Cardiac muscle cell (in vitro differentiated cells and primary cell): ENCODE results near the gene HPS1. TPM values are rescaled to one million over a fixed set of nuclear protein-coding genes. Genes with fewer than 3 reads are reported as not detected.

Source experiments
- DNase-seq, 2 donors: peaks; one replicate each; pipeline versions ENCODE4 v3.0.0 to v3.0.0-alpha.2; 2010 to 2017; ENCODE audit warnings: low read depth in 1 of 2, low spot score in 1 of 2
- H3K27ac ChIP-seq: fragments of 200-600 bp; sonication (generic); 2 replicates; pipeline ENCODE4 v1.5.1; 2016
- H3K27me3 ChIP-seq: fragments of 200-600 bp; sonication (generic); 2 replicates; pipeline ENCODE4 v1.6.0; 2016; ENCODE audit warnings: control low read depth
- H3K36me3 ChIP-seq: fragments of 200-600 bp; sonication (generic); 2 replicates; pipeline ENCODE4 v1.5.1; 2016; ENCODE audit warnings: control low read depth
- H3K4me1 ChIP-seq: fragments of 200-600 bp; sonication (generic); 2 replicates; pipeline ENCODE4 v1.8.1; 2017; ENCODE audit warnings: low read depth, mild to moderate bottlenecking, mixed run types
- H3K4me3 ChIP-seq: fragments of 200-600 bp; sonication (generic); 2 replicates; pipeline ENCODE4 v1.5.1; 2016; ENCODE audit warnings: mild to moderate bottlenecking
- H3K9me3 ChIP-seq: fragments of 200-600 bp; sonication (generic); 2 replicates; pipeline ENCODE4 v1.5.1; 2017; ENCODE audit warnings: low read depth, mild to moderate bottlenecking, control low read depth
- polyA plus RNA-seq: library from polyadenylated mRNA; unstranded; fragments of >200 nt; fragmentation: Nextera tagmentation; extraction: Ambion mirVana; gene quantifications from 2 replicates; pipeline ENCODE4 v1.2.1, GENCODE V29; 2016
- total RNA-seq: library from RNA; depleted of rRNA; stranded (reverse); fragments of >200 nt; gene quantifications from 2 replicates; pipeline ENCODE4 v1.2.3, GENCODE V29; 2016
- TF ChIP-seq, protein P1 (sequence below): IDR thresholded peaks from 2 replicates; pipeline ENCODE4 v1.5.1; 2012; ENCODE audit warnings: low read depth, mild to moderate bottlenecking, low read length

Gene HPS1
- total and polyA plus RNA-seq, 2 experiments from 2014 or later, result 58.6 to 60.9 TPM

DNA sequence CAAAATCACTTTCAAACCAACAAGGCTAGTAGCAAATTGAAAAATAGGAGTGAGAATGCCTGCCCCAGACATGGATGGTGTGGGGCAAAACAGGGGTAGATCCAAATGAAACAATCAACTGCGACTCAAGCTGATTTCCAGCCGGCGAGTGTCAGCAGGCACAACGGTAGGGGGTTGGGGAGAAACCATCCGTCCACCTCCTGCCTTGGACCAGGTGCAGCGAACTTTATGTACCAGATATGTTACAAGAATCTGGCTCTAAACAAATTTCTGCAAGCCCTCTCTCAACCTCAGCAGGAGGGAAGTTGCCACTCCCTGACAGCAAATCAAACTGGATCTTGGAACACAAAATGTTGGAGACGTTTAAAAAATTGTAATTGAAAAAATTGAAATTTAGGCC lies 76.9 kb downstream of the HPS1 start:
- Histone ChIP-seq H3K4me1 (peaks cover 38% of the 10 kb centered on the region), H3K27ac (no peak overlapping the region), H3K4me3 (no peak overlapping the region), H3K36me3 (no peaks in the 10 kb centered on the region), H3K27me3 (no peaks in the 10 kb centered on the region), H3K9me3 (no peaks in the 10 kb centered on the region)
- TF ChIP-seq, protein P1, sequence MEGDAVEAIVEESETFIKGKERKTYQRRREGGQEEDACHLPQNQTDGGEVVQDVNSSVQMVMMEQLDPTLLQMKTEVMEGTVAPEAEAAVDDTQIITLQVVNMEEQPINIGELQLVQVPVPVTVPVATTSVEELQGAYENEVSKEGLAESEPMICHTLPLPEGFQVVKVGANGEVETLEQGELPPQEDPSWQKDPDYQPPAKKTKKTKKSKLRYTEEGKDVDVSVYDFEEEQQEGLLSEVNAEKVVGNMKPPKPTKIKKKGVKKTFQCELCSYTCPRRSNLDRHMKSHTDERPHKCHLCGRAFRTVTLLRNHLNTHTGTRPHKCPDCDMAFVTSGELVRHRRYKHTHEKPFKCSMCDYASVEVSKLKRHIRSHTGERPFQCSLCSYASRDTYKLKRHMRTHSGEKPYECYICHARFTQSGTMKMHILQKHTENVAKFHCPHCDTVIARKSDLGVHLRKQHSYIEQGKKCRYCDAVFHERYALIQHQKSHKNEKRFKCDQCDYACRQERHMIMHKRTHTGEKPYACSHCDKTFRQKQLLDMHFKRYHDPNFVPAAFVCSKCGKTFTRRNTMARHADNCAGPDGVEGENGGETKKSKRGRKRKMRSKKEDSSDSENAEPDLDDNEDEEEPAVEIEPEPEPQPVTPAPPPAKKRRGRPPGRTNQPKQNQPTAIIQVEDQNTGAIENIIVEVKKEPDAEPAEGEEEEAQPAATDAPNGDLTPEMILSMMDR, result no peak
- no peak for DNase-seq

DNA sequence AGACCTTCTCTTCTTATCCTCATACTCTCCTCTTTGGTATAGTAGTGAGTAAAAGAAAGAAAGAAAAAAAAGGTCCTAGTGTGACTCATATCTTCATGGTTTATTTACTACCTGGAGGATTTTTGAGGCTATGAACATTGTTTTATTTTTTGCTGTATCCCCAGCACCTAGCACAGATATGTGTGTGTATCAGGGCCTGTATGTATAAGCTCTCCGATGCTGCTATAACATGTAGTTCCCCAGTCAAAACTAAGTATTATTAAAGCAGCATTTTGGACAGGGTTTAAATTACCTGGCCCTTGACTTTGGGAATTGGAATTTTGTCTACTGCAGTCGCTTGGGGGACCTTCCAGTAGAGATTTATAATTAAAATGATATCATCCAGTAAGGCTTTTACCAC lies 78.1 kb downstream of the HPS1 start:
- no peaks in the 10 kb centered on the region for H3K9me3 ChIP-seq
- no peaks in the 10 kb centered on the region for H3K27me3 ChIP-seq
- no peak overlapping the region for H3K4me3 ChIP-seq
- DNase-seq, result no peak
- H3K36me3 ChIP-seq, result no peaks in the 10 kb centered on the region
- TF ChIP-seq, protein P1, result no peak
- H3K4me1 ChIP-seq, result peaks cover 32% of the 10 kb centered on the region
- no peak overlapping the region for H3K27ac ChIP-seq

DNA sequence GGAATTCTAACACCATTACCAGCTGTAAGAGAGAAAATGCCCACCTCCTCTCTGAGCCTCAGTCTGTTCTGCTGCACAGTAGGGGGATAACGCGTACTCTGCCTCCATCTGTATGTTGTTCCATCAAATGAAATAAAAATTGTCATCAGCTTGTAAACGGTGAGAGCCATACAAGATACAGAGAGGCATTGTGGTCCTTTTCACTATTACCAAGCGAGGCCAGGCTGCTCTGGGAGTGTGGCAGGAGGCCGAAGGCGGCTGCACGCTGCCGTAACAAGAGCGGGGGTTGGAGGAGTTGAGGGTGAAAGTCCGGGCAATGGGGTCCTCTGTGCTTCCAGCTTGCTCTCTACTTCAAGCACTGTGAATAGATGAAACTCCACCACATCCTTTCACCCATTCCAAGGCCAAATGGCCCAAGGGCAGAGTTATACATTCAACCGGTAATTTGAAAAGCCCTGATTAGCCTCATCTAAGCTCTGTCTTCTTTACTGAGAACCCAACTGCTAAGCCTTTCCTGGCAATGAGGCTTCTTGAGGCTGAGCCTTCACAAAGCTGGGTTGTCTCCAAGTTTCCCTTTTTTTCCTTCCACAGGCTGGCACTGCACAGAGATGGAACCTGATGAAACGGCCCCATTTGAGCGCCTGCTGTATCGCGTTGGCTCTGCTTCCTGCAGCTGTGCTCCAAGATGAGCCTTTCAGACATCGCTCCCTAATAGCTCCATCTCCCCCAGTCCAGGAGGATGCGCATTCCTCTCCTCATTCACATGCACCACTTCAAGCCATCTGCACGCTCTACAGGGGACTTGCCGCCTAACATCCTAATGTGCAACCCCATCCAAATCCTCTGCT lies 78.9 kb downstream of the HPS1 start:
- TF ChIP-seq, protein P1, result no peak
- no peak for DNase-seq
- H3K4me1 ChIP-seq, result peaks cover 26% of the 10 kb centered on the region
- no peaks in the 10 kb centered on the region for H3K9me3 ChIP-seq
- no peak overlapping the region for H3K4me3 ChIP-seq
- H3K36me3 ChIP-seq, result no peaks in the 10 kb centered on the region
- H3K27me3 ChIP-seq, result no peaks in the 10 kb centered on the region
- H3K27ac ChIP-seq, result no peak overlapping the region

Other genes starting within 250 kb of the HPS1 start
- gene LOXL4, start 178.7 kb downstream of the HPS1 start, total RNA-seq, result 2.2 and 10.9 TPM in 2 replicates
- 3.1 and 9.1 TPM in 2 replicates for gene LOXL4, start 178.7 kb downstream of the HPS1 start, polyA plus RNA-seq
- gene PYROXD2, start 31.8 kb downstream of the HPS1 start, total RNA-seq, result 22.9 and 45.1 TPM in 2 replicates
- gene PYROXD2, start 31.8 kb downstream of the HPS1 start, polyA plus RNA-seq, result 27.5 and 40.6 TPM in 2 replicates